ENCODE data around the gene SLC16A9. TPM values are rescaled to one million over a fixed set of nuclear protein-coding genes. Genes with fewer than 3 reads are reported as not detected.

SLC16A9 gene
- total RNA-seq = 10 to 100 TPM; 35.6 to 63.8 (median 41.6) TPM

GRCh38 chr10:59709395-59710125, at the start of gene SLC16A9:
SLC16A9 (minus strand) TSS chr10:59709850; CDS start chr10:59684291, 25,559 bp downstream.
- intact Hi-C loops (cut with DNase I) = no loop called here

GRCh38 chr10:59757966-59758365, 48.3 kb upstream of the SLC16A9 start:
- no peaks in the 10 kb centered on the region for H3K9me3 ChIP-seq
- WGBS, 2 donors = 83 to 89% methylated on average over 3 of the region's 3 CpGs
- no peaks in the 10 kb centered on the region for H3K36me3 ChIP-seq
- intact Hi-C loops (cut with DNase I) = no loop called here
- H3K27me3 ChIP-seq = no peaks in the 10 kb centered on the region
- peaks cover 0 to 4% of the 10 kb centered on the region in 2 donors for H3K4me1 ChIP-seq
- DNase-seq = no peak
- no peak overlapping the region for H3K4me3 ChIP-seq (replicated peaks in 1 of 3)
- TF ChIP-seq CTCF (IDR thresholded peaks at IDR 0.05) = no peak
- no peak for TF ChIP-seq POLR2A (IDR thresholded peaks at IDR 0.05)
- H3K27ac ChIP-seq = no peak overlapping the region

More at GRCh38 chr10:59709395-59710125, at the start of gene SLC16A9:
- peak; percentile 88 to 92 for DNase-seq
- peak in 1 of 2 donors; percentile 60 for TF ChIP-seq POLR2A (IDR thresholded peaks at IDR 0.05)
- peak in 4 of 6 experiments; percentile 33 to 48 (median 40) for TF ChIP-seq CTCF (IDR thresholded peaks at IDR 0.05)
- Histone ChIP-seq H3K4me1 (peaks cover 23 to 38% of the 10 kb centered on the region in 2 donors), H3K36me3 (no peaks in the 10 kb centered on the region), H3K27ac (peak within 1 kb of the TSS; percentile 68 to 90 (median 84)), H3K4me3 (replicated peaks in 1 of 3) (peak within 1 kb of the TSS; percentile 53 to 90 (median 61)), H3K9me3 (no peaks in the 10 kb centered on the region), H3K27me3 (no peaks in the 10 kb centered on the region)
- WGBS, 2 donors = 0 to 1% methylated on average over 29 to 47 of the region's 68 CpGs

GRCh38 chr10:59754951-59755350, 45.3 kb upstream of the SLC16A9 start:
- WGBS, 2 donors = 72 to 84% methylated on average over 4 of the region's 4 CpGs
- intact Hi-C loops (cut with DNase I) = no loop called here
- Histone ChIP-seq H3K27me3 (no peaks in the 10 kb centered on the region), H3K27ac (no peak overlapping the region), H3K4me1 (peaks cover 4 to 5% of the 10 kb centered on the region in 2 donors), H3K36me3 (no peaks in the 10 kb centered on the region), H3K4me3 (replicated peaks in 1 of 3) (no peak overlapping the region), H3K9me3 (no peaks in the 10 kb centered on the region)
- DNase-seq = no peak
- no peak for TF ChIP-seq CTCF (IDR thresholded peaks at IDR 0.05)
- no peak for TF ChIP-seq POLR2A (IDR thresholded peaks at IDR 0.05)

- no peak for DNase-seq
- Histone ChIP-seq H3K4me3 (replicated peaks in 1 of 3) (no peak within 1 kb of the TSS), H3K9me3 (no peaks in the 10 kb centered on the region), H3K36me3 (no peaks in the 10 kb centered on the region), H3K27ac (no peak within 1 kb of the TSS), H3K4me1 (peaks cover 8 to 18% of the 10 kb centered on the region in 2 donors), H3K27me3 (no peaks in the 10 kb centered on the region)
- intact Hi-C loops (cut with DNase I) = no loop called here
- no peak for TF ChIP-seq CTCF (IDR thresholded peaks at IDR 0.05)
- TF ChIP-seq POLR2A (IDR thresholded peaks at IDR 0.05) = no peak
- 75 to 76% methylated on average over 3 of the region's 3 CpGs for WGBS, 2 donors
These were observed 43.6 kb upstream of the SLC16A9 start, which contains the start of gene MRLN for GRCh38 chr10:59753267-59753666. MRLN (minus strand) TSS chr10:59753455.

- H3K4me1 ChIP-seq = peaks cover 8 to 24% of the 10 kb centered on the region in 2 donors
- TF ChIP-seq POLR2A (IDR thresholded peaks at IDR 0.05) (no peak), CTCF (IDR thresholded peaks at IDR 0.05) (no peak)
- H3K36me3 ChIP-seq = no peaks in the 10 kb centered on the region
- DNase-seq = no peak
- WGBS, 2 donors = 78 to 87% methylated on average over 2 of the region's 2 CpGs
- H3K27me3 ChIP-seq = no peaks in the 10 kb centered on the region
- no peaks in the 10 kb centered on the region for H3K9me3 ChIP-seq
- intact Hi-C loops (cut with DNase I) = no loop called here
- H3K27ac ChIP-seq = no peak overlapping the region
- H3K4me3 ChIP-seq (replicated peaks in 1 of 3) = no peak overlapping the region
These were observed 42.8 kb upstream of the SLC16A9 start for GRCh38 chr10:59752278-59752940.

Measured in thyroid gland (tissue), 4 donors.